Activated naive CD4-positive, alpha-beta T cell treated with anti-CD3 and anti-CD28 coated beads, Interleukin-2, amount 50 U/mL, for 24 hours (primary cell): ENCODE data around the gene TDG.

Source experiments
- H3K27ac Mint-ChIP-seq: one replicate; pipeline ENCODE4 v1.8.0; 2021; ENCODE audit warnings: mild to moderate bottlenecking, mixed read lengths
- H3K27me3 Mint-ChIP-seq: one replicate; pipeline ENCODE4 v1.8.0; 2021; ENCODE audit warnings: mixed read lengths
- H3K36me3 Mint-ChIP-seq: one replicate; pipeline ENCODE4 v1.8.0; 2021; ENCODE audit warnings: mixed read lengths
- H3K4me1 Mint-ChIP-seq: one replicate; pipeline ENCODE4 v1.8.0; 2021; ENCODE audit warnings: mixed read lengths
- H3K4me3 Mint-ChIP-seq: one replicate; pipeline ENCODE4 v1.8.0; 2021; ENCODE audit warnings: mild to moderate bottlenecking, mixed read lengths
- H3K9me3 Mint-ChIP-seq: one replicate; pipeline ENCODE4 v1.8.0; 2021; ENCODE audit warnings: mixed read lengths

TDG gene

GRCh38 chr12:103952497-103952896, 13.2 kb upstream of the TDG start:
- peaks cover 15% of the 10 kb centered on the region for H3K36me3 Mint-ChIP-seq
- peaks cover 46% of the 10 kb centered on the region for H3K4me1 Mint-ChIP-seq
- no peak overlapping the region for H3K27ac Mint-ChIP-seq

GRCh38 chr12:103955811-103956508, 9.7 kb upstream of the TDG start:
- Mint-ChIP-seq H3K4me1 (peaks cover 42% of the 10 kb centered on the region), H3K27me3 (no peaks in the 10 kb centered on the region), H3K4me3 (peak overlapping the region; percentile 99), H3K27ac (peak overlapping the region; percentile 98), H3K36me3 (peaks cover 11% of the 10 kb centered on the region), H3K9me3 (no peaks in the 10 kb centered on the region)

More at GRCh38 chr12:103952497-103952896, 13.2 kb upstream of the TDG start:
- Mint-ChIP-seq H3K27me3 (no peaks in the 10 kb centered on the region), H3K9me3 (no peaks in the 10 kb centered on the region), H3K4me3 (peak overlapping the region; percentile 0)

DNA sequence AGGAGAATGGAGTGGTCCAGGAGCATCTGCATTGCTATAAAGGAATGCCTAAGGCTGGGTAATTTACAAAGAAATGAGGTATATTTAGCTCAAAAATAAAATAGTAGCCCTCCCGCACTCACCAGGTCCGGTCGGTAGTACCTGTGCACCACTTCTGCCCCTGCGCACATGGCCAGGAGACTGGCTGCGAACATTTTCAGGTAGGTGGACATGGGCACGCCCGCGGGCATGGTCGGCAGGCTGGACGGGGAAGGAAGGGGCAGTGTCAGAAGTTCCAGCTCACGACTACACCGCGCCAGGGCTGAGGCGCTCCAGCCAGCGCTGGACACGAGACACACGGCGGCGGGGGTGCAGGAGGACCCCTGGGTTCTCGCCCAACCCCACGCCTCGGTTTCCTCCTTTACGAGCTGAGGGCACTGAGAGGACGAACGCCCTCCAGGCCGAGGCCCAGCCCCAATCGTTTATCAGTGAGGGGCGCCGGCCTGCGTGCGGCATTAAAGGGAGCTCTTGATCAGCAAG, 9.1 kb upstream of the TDG start:
- no peaks in the 10 kb centered on the region for H3K9me3 Mint-ChIP-seq
- H3K27me3 Mint-ChIP-seq = no peaks in the 10 kb centered on the region
- H3K27ac Mint-ChIP-seq = peak overlapping the region; percentile 98
- peaks cover 11% of the 10 kb centered on the region for H3K36me3 Mint-ChIP-seq
- peak overlapping the region; percentile 99 for H3K4me3 Mint-ChIP-seq
- peaks cover 42% of the 10 kb centered on the region for H3K4me1 Mint-ChIP-seq

- peaks cover 7% of the 10 kb centered on the region for H3K36me3 Mint-ChIP-seq
- H3K9me3 Mint-ChIP-seq = no peaks in the 10 kb centered on the region
- H3K27me3 Mint-ChIP-seq = no peaks in the 10 kb centered on the region
- peak overlapping the region; percentile 98 for H3K27ac Mint-ChIP-seq
- H3K4me3 Mint-ChIP-seq = peak overlapping the region; percentile 99
- peaks cover 34% of the 10 kb centered on the region for H3K4me1 Mint-ChIP-seq
These were observed 7.7 kb upstream of the TDG start for GRCh38 chr12:103957865-103958388.

GRCh38 chr12:103958621-103959020, 7.1 kb upstream of the TDG start:
- Mint-ChIP-seq H3K4me1 (peaks cover 34% of the 10 kb centered on the region), H3K36me3 (peaks cover 7% of the 10 kb centered on the region), H3K27ac (no peak overlapping the region), H3K9me3 (no peaks in the 10 kb centered on the region), H3K27me3 (no peaks in the 10 kb centered on the region), H3K4me3 (peak overlapping the region; percentile 30)

- Mint-ChIP-seq H3K9me3 (no peaks in the 10 kb centered on the region), H3K4me1 (peaks cover 26% of the 10 kb centered on the region), H3K36me3 (peaks cover 2% of the 10 kb centered on the region), H3K27me3 (no peaks in the 10 kb centered on the region), H3K4me3 (no peak overlapping the region), H3K27ac (no peak overlapping the region)
These were observed 5.0 kb upstream of the TDG start for GRCh38 chr12:103960616-103961227.

GRCh38 chr12:103962493-103962892, 3.2 kb upstream of the TDG start:
- no peak overlapping the region for H3K27ac Mint-ChIP-seq
- H3K27me3 Mint-ChIP-seq = no peaks in the 10 kb centered on the region
- no peaks in the 10 kb centered on the region for H3K9me3 Mint-ChIP-seq
- H3K4me1 Mint-ChIP-seq = peaks cover 29% of the 10 kb centered on the region
- no peak overlapping the region for H3K4me3 Mint-ChIP-seq
- H3K36me3 Mint-ChIP-seq = peaks cover 3% of the 10 kb centered on the region

GRCh38 chr12:103964805-103965204, 867 bp upstream of the TDG start:
- H3K4me3 Mint-ChIP-seq = peak overlapping the region; percentile 94
- peaks cover 6% of the 10 kb centered on the region for H3K36me3 Mint-ChIP-seq
- no peaks in the 10 kb centered on the region for H3K27me3 Mint-ChIP-seq
- H3K27ac Mint-ChIP-seq = peak overlapping the region; percentile 99
- H3K9me3 Mint-ChIP-seq = no peaks in the 10 kb centered on the region
- peaks cover 51% of the 10 kb centered on the region for H3K4me1 Mint-ChIP-seq

DNA sequence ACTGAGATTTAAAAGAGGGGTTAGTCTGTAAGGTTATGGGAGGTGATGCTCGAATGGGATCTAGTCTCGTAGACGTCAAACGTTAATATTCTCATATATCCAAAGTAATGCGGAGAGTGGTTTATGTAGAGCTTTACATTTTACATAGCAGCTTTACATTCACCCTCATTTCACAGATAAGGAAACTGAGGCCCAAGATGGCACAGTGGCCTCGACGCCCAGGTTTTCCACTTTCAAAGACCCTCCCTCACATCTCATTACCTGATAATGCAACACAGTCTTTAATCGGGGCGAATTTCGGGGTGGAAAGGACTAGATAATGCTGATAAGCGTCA, 450 bp upstream of the TDG start:
- Mint-ChIP-seq H3K4me1 (peaks cover 55% of the 10 kb centered on the region), H3K4me3 (peak overlapping the region; percentile 94), H3K36me3 (peaks cover 6% of the 10 kb centered on the region)

GRCh38 chr12:103966736-103967135, 1.1 kb downstream of the TDG start:
- peak overlapping the region; percentile 99 for H3K27ac Mint-ChIP-seq
- no peaks in the 10 kb centered on the region for H3K9me3 Mint-ChIP-seq
- H3K27me3 Mint-ChIP-seq = no peaks in the 10 kb centered on the region
- peaks cover 68% of the 10 kb centered on the region for H3K4me1 Mint-ChIP-seq
- peaks cover 8% of the 10 kb centered on the region for H3K36me3 Mint-ChIP-seq
- peak overlapping the region; percentile 94 for H3K4me3 Mint-ChIP-seq

More for the DNA sequence above, 450 bp upstream of the TDG start:
- Mint-ChIP-seq H3K27ac (peak overlapping the region; percentile 99), H3K9me3 (no peaks in the 10 kb centered on the region), H3K27me3 (no peaks in the 10 kb centered on the region)

DNA sequence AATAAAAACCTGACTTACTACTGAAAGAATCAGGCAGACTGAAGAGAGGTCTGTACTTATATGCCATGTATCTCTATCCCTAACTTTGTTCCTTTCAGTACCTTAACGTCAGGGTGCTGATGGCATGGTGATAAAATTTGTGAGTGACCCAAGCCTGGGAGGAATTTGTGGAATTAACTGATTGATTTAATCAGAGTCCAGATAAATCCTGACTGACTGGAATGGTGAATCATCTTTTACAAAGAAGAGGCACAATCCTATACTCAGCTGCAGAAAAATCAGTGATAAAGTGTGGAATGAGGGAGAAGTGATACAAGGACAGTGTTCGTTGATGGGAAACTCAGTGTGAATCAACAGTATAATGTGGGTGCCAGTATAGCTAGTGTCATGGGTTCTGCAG, 3.7 kb downstream of the TDG start:
- Mint-ChIP-seq H3K4me1 (peaks cover 74% of the 10 kb centered on the region), H3K9me3 (no peaks in the 10 kb centered on the region), H3K27ac (peak overlapping the region; percentile 23), H3K4me3 (peak overlapping the region; percentile 54), H3K36me3 (peaks cover 8% of the 10 kb centered on the region), H3K27me3 (no peaks in the 10 kb centered on the region)

DNA sequence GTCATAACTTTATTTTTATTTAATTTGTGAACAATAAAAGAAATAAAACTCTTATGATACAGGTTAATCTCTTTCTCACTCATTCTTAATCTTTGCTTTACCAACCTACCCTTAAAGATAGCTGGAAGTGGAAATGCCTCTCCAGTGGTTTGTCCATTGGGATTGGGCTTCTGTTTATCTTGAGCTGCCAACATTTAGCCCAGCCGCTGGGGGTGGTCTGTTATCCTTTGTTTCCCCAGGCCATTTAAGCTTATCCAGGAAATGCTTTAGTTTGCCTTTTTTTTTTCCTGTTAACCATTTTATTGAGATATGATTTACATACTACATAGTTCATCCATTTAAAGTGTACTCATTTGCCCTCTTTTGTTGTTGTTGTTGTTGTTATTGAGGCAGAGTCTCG, 8.2 kb downstream of the TDG start:
- H3K4me3 Mint-ChIP-seq = no peak overlapping the region
- peaks cover 7% of the 10 kb centered on the region for H3K36me3 Mint-ChIP-seq
- H3K27ac Mint-ChIP-seq = peak overlapping the region; percentile 59
- no peaks in the 10 kb centered on the region for H3K9me3 Mint-ChIP-seq
- H3K27me3 Mint-ChIP-seq = no peaks in the 10 kb centered on the region
- peaks cover 63% of the 10 kb centered on the region for H3K4me1 Mint-ChIP-seq

DNA sequence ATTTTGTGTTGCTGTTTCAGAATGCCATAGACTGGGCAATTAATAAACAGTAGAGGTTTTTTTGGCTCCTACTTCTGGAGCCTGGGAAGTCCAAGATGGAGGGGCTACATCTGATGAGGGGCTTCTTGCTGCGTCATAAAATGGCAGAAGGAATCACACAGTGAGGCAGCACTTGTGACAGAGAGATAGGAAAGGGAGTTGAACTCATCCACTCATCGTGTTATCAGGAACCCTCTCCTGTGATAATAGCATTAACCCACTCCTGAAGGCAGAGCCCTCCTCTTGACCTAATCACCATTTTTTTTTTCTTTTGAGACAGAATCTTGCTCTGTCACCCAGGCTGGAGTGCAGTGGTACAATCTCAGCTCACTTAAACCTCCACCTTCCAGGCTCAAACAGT, 9.7 kb downstream of the TDG start:
- no peaks in the 10 kb centered on the region for H3K27me3 Mint-ChIP-seq
- peaks cover 48% of the 10 kb centered on the region for H3K4me1 Mint-ChIP-seq
- no peaks in the 10 kb centered on the region for H3K9me3 Mint-ChIP-seq
- no peak overlapping the region for H3K27ac Mint-ChIP-seq
- H3K36me3 Mint-ChIP-seq = peaks cover 7% of the 10 kb centered on the region
- no peak overlapping the region for H3K4me3 Mint-ChIP-seq

DNA sequence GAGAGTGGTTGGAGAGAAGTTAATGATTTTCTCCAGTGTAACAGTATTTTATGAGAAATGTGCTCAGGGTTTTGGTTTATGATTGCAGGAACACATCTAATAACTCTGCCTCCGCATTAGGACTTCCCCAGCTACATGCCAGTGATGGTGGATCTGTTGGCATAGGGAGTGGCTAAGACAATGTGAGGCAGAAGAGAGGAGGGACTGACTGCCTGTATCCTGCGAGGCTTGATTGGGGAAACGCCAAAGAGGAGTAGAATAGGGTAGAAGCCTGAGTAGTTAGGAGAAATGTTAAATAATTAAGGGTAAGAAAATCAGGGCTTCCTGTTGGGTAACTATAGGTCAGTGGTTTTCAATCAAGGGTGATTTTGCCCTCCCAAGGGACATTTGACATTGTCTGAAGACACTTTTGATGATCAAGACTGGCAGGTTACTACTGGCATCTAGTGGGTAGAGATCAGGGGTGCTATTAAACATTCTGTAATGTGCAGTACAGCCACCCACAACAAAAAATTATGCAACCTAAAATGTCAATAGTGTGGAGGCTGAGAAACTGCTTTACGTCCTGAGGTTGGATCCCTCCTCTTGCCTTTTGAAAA, 12.8 kb downstream of the TDG start:
- no peaks in the 10 kb centered on the region for H3K9me3 Mint-ChIP-seq
- H3K4me3 Mint-ChIP-seq = no peak overlapping the region
- H3K36me3 Mint-ChIP-seq = peaks cover 7% of the 10 kb centered on the region
- H3K27me3 Mint-ChIP-seq = no peaks in the 10 kb centered on the region
- H3K4me1 Mint-ChIP-seq = peaks cover 29% of the 10 kb centered on the region
- no peak overlapping the region for H3K27ac Mint-ChIP-seq

DNA sequence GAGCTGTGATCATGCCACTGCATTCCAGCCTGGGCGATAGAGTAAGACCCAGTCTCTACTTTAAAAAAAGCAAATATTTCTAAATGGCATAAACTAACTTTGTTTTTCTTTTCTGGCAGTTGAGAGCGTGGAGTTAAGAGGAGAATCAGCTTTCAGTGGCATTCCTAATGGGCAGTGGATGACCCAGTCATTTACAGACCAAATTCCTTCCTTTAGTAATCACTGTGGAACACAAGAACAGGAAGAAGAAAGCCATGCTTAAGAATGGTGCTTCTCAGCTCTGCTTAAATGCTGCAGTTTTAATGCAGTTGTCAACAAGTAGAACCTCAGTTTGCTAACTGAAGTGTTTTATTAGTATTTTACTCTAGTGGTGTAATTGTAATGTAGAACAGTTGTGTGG, 21.2 kb downstream of the TDG start:
- Mint-ChIP-seq H3K4me1 (no peaks in the 10 kb centered on the region), H3K9me3 (no peaks in the 10 kb centered on the region), H3K27ac (no peak overlapping the region), H3K27me3 (no peaks in the 10 kb centered on the region), H3K36me3 (no peaks in the 10 kb centered on the region), H3K4me3 (no peak overlapping the region)

GRCh38 chr12:103994235-103994634, 28.6 kb downstream of the TDG start:
- no peaks in the 10 kb centered on the region for H3K36me3 Mint-ChIP-seq
- H3K4me1 Mint-ChIP-seq = no peaks in the 10 kb centered on the region
- no peak overlapping the region for H3K27ac Mint-ChIP-seq
- peaks cover 2% of the 10 kb centered on the region for H3K27me3 Mint-ChIP-seq
- no peak overlapping the region for H3K4me3 Mint-ChIP-seq
- H3K9me3 Mint-ChIP-seq = no peaks in the 10 kb centered on the region
